HepG2 (cell line): ENCODE data around the gene SATB1.

ENCODE experiments used
- EZH2 ChIP-seq: conservative IDR thresholded peaks from 2 replicates; pipeline ENCODE4 v1.6.1; 2012; ENCODE audit warnings: mild to moderate bottlenecking, low read depth, low read length, moderate library complexity
- PBX3 ChIP-seq: sonication (generic); formaldehyde crosslinking; IDR thresholded peaks from 2 replicates; pipeline ENCODE4 v1.8.1; 2023; ENCODE audit warnings: missing genetic modification reagents, inconsistent platforms, borderline replicate concordance
- ZFP91 ChIP-seq: sonication (generic); formaldehyde crosslinking; IDR thresholded peaks from 2 replicates; pipeline ENCODE4 v1.9.0; 2022; ENCODE audit warnings: missing genetic modification reagents, mild to moderate bottlenecking, borderline replicate concordance
- ZSCAN20 ChIP-seq: sonication (generic); formaldehyde crosslinking; IDR thresholded peaks from 2 replicates; pipeline ENCODE4 v1.4.0; 2020; ENCODE audit warnings: missing genetic modification reagents, mild to moderate bottlenecking, borderline replicate concordance

GRCh38 chr3:18466136-18466535 lies 41.0 kb upstream of the SATB1 start:
- TF ChIP-seq ZFP91 (CRISPR knock-in tag), result no peak
- TF ChIP-seq PBX3 (CRISPR knock-in tag), result no peak
- no peak for TF ChIP-seq ZSCAN20 (CRISPR knock-in tag)
- TF ChIP-seq EZH2, result no peak
